Left ventricle myocardium inferior (tissue), 1 donor: Measurements from ENCODE around the gene ARHGAP1. TPM values are rescaled to one million over a fixed set of nuclear protein-coding genes. Genes with fewer than 3 reads are reported as not detected.
"Not testable (repeated sequence)": the region's sequence is repeated elsewhere in the genome, so short reads cannot be mapped to it uniquely, and the experiment has no call there.

ENCODE experiments used
- DNase-seq: peaks from one replicate; pipeline ENCODE4 v3.0.0-alpha.2; 2020
- H3K27ac ChIP-seq: fragments of 200-600 bp; replicated peaks from 2 replicates; pipeline ENCODE4 v1.8.0; 2021
- H3K27me3 ChIP-seq: fragments of 200-600 bp; 2 replicates; pipeline ENCODE4 v1.8.0; 2021; ENCODE audit warnings: low read depth
- H3K36me3 ChIP-seq: fragments of 200-600 bp; 2 replicates; pipeline ENCODE4 v1.8.0; 2021
- H3K4me1 ChIP-seq: fragments of 200-600 bp; 2 replicates; pipeline ENCODE4 v1.8.0; 2021
- H3K4me3 ChIP-seq: fragments of 200-600 bp; 2 replicates; pipeline ENCODE4 v1.8.0; 2021; ENCODE audit warnings: mild to moderate bottlenecking, moderate library complexity
- H3K9me3 ChIP-seq: fragments of 200-600 bp; replicated peaks from 2 replicates; pipeline ENCODE4 v1.8.0; 2021
- intact Hi-C: fragments of 100-400 bp; cut with micrococcal nuclease; formaldehyde crosslinking; loops from one replicate; pipeline ENCODE4 v1.11.0; 2022
- total RNA-seq: library from RNA; stranded (reverse); fragmentation: NEBNext Ultra II Directional; extraction: Animal tissue kit (Norgen Biotek cat#: 25700); gene quantifications from one replicate; pipeline ENCODE4 v1.2.1, GENCODE V29; 2021
- TF ChIP-seq, protein P1 (sequence below): fragments of 200-600 bp; IDR thresholded peaks from 2 replicates; pipeline ENCODE4 v1.8.0; 2021; ENCODE audit warnings: antibody characterized with exemption, mild to moderate bottlenecking, borderline replicate concordance
- donor health status: DM: no; HTN: yes; CAD: no; lungs with severe emphysema.

The ARHGAP1 gene
- total RNA-seq, 1 donor from 2014 or later: 101 TPM

DNA sequence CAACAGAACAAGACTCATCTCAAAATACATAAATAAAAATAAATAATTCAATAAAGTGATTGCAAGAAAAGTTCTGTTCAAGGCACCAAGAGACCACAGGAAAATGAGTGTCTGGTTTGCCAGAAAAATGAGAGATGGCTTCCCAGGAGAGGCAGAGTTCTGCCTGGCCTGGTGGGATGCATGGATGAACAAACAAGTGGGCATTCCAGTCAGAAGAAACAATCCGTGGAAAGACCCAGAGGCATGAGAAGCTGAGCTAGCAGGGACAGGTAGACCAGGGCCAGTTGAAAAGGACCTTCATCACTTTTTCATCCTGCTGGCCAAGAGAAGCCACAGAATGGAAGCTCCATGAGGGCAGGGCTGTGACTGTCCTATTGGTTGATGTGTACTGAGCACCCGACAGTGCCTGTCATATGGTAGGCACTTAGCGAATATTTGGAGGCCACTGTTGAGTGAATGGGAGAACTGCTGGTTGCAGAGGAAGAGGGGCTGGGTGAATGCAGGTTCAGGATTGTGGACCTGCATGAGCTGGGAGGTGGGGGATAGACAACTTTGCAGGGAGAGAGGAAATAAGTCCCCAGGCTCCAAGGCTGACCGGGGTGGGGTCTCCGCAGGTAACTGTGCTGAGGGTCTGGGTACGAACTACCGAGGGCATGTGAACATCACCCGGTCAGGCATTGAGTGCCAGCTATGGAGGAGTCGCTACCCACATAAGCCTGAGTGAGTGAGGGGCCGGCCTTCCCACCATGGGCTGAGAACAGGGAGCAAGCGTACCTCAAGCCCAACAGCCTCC is 22.3 kb upstream of the ARHGAP1 start:
- TF ChIP-seq, protein P1, sequence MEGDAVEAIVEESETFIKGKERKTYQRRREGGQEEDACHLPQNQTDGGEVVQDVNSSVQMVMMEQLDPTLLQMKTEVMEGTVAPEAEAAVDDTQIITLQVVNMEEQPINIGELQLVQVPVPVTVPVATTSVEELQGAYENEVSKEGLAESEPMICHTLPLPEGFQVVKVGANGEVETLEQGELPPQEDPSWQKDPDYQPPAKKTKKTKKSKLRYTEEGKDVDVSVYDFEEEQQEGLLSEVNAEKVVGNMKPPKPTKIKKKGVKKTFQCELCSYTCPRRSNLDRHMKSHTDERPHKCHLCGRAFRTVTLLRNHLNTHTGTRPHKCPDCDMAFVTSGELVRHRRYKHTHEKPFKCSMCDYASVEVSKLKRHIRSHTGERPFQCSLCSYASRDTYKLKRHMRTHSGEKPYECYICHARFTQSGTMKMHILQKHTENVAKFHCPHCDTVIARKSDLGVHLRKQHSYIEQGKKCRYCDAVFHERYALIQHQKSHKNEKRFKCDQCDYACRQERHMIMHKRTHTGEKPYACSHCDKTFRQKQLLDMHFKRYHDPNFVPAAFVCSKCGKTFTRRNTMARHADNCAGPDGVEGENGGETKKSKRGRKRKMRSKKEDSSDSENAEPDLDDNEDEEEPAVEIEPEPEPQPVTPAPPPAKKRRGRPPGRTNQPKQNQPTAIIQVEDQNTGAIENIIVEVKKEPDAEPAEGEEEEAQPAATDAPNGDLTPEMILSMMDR: no peak
- H3K4me1 ChIP-seq: no peaks in the 10 kb centered on the region
- no peak for DNase-seq
- H3K9me3 ChIP-seq: no peaks in the 10 kb centered on the region
- H3K27ac ChIP-seq: no peak overlapping the region
- H3K36me3 ChIP-seq: no peaks in the 10 kb centered on the region
- no peak overlapping the region for H3K4me3 ChIP-seq
- intact Hi-C loops: no loop called here
- no peaks in the 10 kb centered on the region for H3K27me3 ChIP-seq

DNA sequence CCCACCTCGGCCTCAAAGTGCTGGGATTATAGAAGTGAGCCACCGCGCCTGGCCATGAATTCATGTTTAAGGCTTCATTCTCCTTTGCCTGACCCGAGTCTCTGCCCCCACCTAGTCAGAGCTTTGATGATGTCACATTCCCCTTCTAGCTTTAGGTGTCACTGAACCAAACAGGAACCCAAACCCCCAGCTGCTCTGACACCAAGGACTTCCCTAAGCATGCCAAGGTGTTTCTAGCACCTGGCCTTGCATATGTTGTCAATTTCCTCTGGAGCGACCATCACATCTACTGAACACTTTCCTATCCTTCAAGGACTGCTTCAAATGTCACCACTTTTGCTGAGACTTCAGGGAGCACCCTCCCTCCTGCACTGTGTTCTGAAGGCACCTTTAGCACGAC is 20.9 kb upstream of the ARHGAP1 start:
- DNase-seq: no peak
- no peak overlapping the region for H3K27ac ChIP-seq
- H3K9me3 ChIP-seq: no peaks in the 10 kb centered on the region
- H3K36me3 ChIP-seq: no peaks in the 10 kb centered on the region
- no peaks in the 10 kb centered on the region for H3K4me1 ChIP-seq
- intact Hi-C loops: no loop called here
- TF ChIP-seq, protein P1: no peak
- no peaks in the 10 kb centered on the region for H3K27me3 ChIP-seq
- no peak overlapping the region for H3K4me3 ChIP-seq

DNA sequence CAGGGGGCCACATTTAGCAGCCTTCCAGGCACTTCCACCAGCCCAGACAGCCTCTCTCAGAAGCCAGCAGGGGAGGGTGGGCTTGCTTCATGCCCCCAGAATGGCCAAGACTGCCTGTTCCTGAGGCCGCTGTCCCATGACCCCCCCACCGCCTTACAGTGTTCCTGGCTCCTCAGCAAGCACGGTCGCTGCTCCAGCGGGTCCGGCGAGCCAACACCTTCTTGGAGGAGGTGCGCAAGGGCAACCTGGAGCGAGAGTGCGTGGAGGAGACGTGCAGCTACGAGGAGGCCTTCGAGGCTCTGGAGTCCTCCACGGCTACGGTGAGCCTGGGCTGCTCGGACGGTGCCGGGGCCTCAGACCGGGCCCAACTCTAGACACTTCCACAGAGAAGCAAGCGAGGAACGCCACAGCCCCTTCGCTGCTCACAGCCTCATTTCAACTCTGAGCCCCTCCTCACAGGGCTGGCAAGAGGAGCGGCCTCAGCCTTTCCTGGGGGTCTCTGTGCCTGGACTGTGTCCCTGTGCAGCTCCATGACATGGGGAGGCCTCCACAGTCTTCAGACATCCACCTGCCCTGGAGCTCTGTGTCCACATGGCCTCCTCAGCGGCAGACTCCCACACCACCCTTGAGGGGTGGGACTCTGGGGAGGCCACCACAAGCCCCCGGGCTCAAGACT is 19.3 kb upstream of the ARHGAP1 start:
- Histone ChIP-seq H3K36me3 (no peaks in the 10 kb centered on the region), H3K9me3 (no peaks in the 10 kb centered on the region), H3K4me1 (no peaks in the 10 kb centered on the region), H3K4me3 (no peak overlapping the region), H3K27me3 (no peaks in the 10 kb centered on the region), H3K27ac (no peak overlapping the region)
- TF ChIP-seq, protein P1: no peak
- intact Hi-C loops: no loop called here
- DNase-seq: no peak

DNA sequence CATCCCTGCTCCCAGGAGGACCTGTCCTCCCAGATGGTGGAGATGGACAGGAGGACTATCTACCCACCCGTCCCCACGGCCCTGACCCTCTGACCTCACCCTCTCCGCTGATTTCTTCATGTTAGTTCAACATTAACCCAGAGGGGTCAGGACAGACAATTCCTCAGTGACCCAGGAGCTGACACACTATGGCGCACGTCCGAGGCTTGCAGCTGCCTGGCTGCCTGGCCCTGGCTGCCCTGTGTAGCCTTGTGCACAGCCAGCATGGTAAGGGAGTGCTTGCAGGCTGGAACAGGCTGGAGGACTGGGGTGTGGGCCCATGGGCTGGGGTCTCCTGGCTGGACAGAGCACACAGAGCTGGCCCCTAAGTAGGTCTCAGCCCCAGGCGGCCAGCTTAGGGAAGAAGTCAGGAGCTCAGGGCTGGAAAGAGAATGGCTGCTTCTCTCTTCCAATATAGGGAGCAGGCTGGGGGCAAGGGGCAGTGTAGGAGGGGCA is 18.7 kb upstream of the ARHGAP1 start, which contains the start of gene F2:
F2 (plus strand) TSS at position 166 of the 495 bp plus-strand sequence; CDS start at position 189, 23 bp downstream.
- intact Hi-C loops: no loop called here
- H3K4me3 ChIP-seq: no peak within 1 kb of the TSS
- H3K27me3 ChIP-seq: no peaks in the 10 kb centered on the region
- H3K36me3 ChIP-seq: no peaks in the 10 kb centered on the region
- H3K4me1 ChIP-seq: no peaks in the 10 kb centered on the region
- no peak within 1 kb of the TSS for H3K27ac ChIP-seq
- TF ChIP-seq, protein P1: no peak
- no peaks in the 10 kb centered on the region for H3K9me3 ChIP-seq
- no peak for DNase-seq

DNA sequence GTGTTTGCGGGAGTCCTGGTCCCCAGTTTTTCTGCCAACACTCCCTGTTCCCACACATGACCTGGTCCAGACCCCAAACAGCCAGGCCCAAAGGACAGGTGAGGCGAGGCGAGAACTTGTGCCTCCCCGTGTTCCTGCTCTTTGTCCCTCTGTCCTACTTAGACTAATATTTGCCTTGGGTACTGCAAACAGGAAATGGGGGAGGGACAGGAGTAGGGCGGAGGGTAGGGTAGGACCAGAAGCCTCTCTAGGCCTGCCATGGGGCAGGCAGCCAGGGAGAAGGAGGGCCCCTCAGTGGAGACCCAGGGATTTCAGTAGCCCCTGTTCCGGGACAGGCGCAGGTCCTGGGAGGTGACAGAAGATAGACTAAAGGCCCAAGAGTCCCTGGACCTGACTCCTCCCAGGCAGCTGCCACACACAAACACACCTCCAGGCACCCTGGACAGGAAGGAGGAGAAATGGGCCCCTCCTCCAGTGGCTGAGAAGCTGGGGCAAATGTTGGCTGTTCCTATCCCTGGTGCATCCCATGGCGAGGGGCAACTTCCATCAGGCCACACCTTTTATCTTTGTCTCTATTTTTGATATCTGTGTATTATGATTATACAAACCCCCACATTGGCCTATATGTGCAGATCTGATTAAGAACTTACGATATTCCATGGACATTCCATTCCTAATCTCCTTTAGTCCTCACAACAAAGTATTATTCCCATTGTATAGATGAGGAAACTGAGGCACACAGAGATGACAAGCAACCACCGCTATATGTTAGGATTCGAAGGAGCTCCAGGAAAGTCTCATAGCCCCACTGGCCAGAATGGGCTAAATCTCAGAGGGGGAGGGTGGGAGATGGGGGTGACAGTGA is 18.0 kb upstream of the ARHGAP1 start:
- DNase-seq: no peak
- TF ChIP-seq, protein P1: no peak
- H3K27ac ChIP-seq: no peak overlapping the region
- H3K36me3 ChIP-seq: no peaks in the 10 kb centered on the region
- no peaks in the 10 kb centered on the region for H3K27me3 ChIP-seq
- no peaks in the 10 kb centered on the region for H3K9me3 ChIP-seq
- H3K4me1 ChIP-seq: no peaks in the 10 kb centered on the region
- intact Hi-C loops: no loop called here
- H3K4me3 ChIP-seq: no peak overlapping the region

DNA sequence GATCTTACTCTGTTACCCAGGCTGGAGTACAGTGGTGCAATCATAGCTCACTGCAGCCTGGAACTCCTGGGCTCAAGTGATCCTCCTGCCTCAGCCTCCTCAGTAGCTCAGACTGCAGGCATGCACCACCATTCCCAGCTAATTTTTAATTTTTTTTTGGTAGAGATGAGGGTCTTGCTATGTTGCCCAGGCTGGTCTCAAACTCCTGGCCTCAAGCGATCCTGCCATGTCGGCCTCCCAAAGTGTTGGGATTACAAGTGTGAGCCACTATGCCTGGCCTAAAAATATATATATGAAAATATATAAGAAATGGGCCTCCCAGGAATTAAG is 17.4 kb upstream of the ARHGAP1 start:
- H3K27me3 ChIP-seq, H3K27ac ChIP-seq, H3K9me3 ChIP-seq, intact Hi-C loops, H3K4me3 ChIP-seq, H3K4me1 ChIP-seq, H3K36me3 ChIP-seq, DNase-seq: not testable (repeated sequence)
